ENCODE data around the gene INSC. TPM values are rescaled to one million over a fixed set of nuclear protein-coding genes. Genes with fewer than 3 reads are reported as not detected.

INSC gene
- total and polyA plus RNA-seq, 2 experiments from 2014 or later, result 1.1 to 1.2 TPM

GRCh38 chr11:15215005-15215404 is 100.3 kb downstream of the INSC start:
- H3K4me1 ChIP-seq (ENCODE audit: insufficient read depth), result no peaks in the 10 kb centered on the region
- in situ Hi-C loops (cut with MboI), result no loop called here
- no peaks in the 10 kb centered on the region for H3K9me2 ChIP-seq (ENCODE audit: insufficient read depth)
- H3K36me3 ChIP-seq (ENCODE audit: low read depth), result no peaks in the 10 kb centered on the region
- H3K4me2 ChIP-seq (ENCODE audit: unreplicated experiment), result no peak overlapping the region
- H3K9ac ChIP-seq, result no peak overlapping the region
- no peak for DNase-seq
- no peak for TF ChIP-seq EZH2phosphoT487 (IDR thresholded peaks at IDR 0.05; ENCODE audit: insufficient read depth, low read depth)
- no peak for TF ChIP-seq EZH2 (IDR thresholded peaks at IDR 0.05; ENCODE audit: insufficient read depth, poor library complexity, severe bottlenecking)
- no peaks in the 10 kb centered on the region for H3K79me2 ChIP-seq (ENCODE audit: insufficient read depth)
- H3K9me3 ChIP-seq (ENCODE audit: low read depth), result no peaks in the 10 kb centered on the region
- 67 to 79% methylated on average over 2 of the region's 2 CpGs for WGBS, 2 experiments (ENCODE audit: low coverage in 1 of 2, low lambda C conversion rate in 2 of 2, missing lambda C conversion rate in 2 of 2)
- H3K27me3 ChIP-seq (replicated peaks; ENCODE audit: insufficient read depth), result no peaks in the 10 kb centered on the region
- no peak overlapping the region for H2AFZ ChIP-seq
- no peak overlapping the region for H3K27ac ChIP-seq
- H3K4me3 ChIP-seq, result no peak overlapping the region
- no peaks in the 10 kb centered on the region for H3F3A ChIP-seq (ENCODE audit: insufficient read depth)
- H4K20me1 ChIP-seq (ENCODE audit: insufficient read depth), result no peaks in the 10 kb centered on the region

- Histone ChIP-seq H4K20me1 (ENCODE audit: insufficient read depth) (no peaks in the 10 kb centered on the region), H3K4me1 (ENCODE audit: insufficient read depth) (no peaks in the 10 kb centered on the region), H2AFZ (no peak overlapping the region), H3K79me2 (ENCODE audit: insufficient read depth) (no peaks in the 10 kb centered on the region), H3K4me3 (no peak overlapping the region), H3K27me3 (replicated peaks; ENCODE audit: insufficient read depth) (no peaks in the 10 kb centered on the region), H3K9ac (no peak overlapping the region), H3F3A (ENCODE audit: insufficient read depth) (no peaks in the 10 kb centered on the region), H3K36me3 (ENCODE audit: low read depth) (no peaks in the 10 kb centered on the region), H3K4me2 (ENCODE audit: unreplicated experiment) (no peak overlapping the region), H3K9me2 (ENCODE audit: insufficient read depth) (no peaks in the 10 kb centered on the region), H3K9me3 (ENCODE audit: low read depth) (no peaks in the 10 kb centered on the region), H3K27ac (no peak overlapping the region)
- TF ChIP-seq EZH2 (IDR thresholded peaks at IDR 0.05; ENCODE audit: insufficient read depth, poor library complexity, severe bottlenecking) (no peak), EZH2phosphoT487 (IDR thresholded peaks at IDR 0.05; ENCODE audit: insufficient read depth, low read depth) (no peak)
- in situ Hi-C loops (cut with MboI), result no loop called here
- peak; percentile 24 for DNase-seq
These were observed 102.0 kb downstream of the INSC start for GRCh38 chr11:15216678-15217077.

DNA sequence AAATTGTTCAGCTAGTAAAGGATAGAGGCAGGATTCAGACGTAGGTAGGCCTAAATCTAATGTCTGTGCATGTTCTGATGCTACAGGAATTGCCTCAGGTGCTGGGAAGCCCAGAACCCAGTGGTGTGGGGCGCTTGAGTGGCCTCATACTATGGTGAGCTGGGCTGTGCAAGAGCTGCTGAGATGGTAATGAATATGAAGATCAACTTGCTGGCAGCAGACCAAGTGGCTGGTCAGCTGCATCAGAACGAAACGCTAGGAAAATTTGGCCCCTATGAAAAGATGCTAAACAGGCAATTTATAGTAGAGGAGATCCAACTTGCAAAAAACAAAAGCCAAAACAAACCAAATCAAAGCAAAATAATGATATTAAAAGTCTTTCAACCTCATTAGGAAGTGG is 102.7 kb downstream of the INSC start:
- Histone ChIP-seq H3K27ac (no peak overlapping the region), H4K20me1 (ENCODE audit: insufficient read depth) (no peaks in the 10 kb centered on the region), H3K9ac (no peak overlapping the region), H3K27me3 (replicated peaks; ENCODE audit: insufficient read depth) (no peaks in the 10 kb centered on the region), H3K9me2 (ENCODE audit: insufficient read depth) (no peaks in the 10 kb centered on the region), H3K79me2 (ENCODE audit: insufficient read depth) (no peaks in the 10 kb centered on the region), H3K9me3 (ENCODE audit: low read depth) (no peaks in the 10 kb centered on the region), H3K36me3 (ENCODE audit: low read depth) (no peaks in the 10 kb centered on the region), H3K4me3 (no peak overlapping the region), H2AFZ (no peak overlapping the region), H3K4me2 (ENCODE audit: unreplicated experiment) (no peak overlapping the region), H3K4me1 (ENCODE audit: insufficient read depth) (no peaks in the 10 kb centered on the region), H3F3A (ENCODE audit: insufficient read depth) (no peaks in the 10 kb centered on the region)
- in situ Hi-C loops (cut with MboI), result no loop called here
- no peak for DNase-seq
- WGBS, 2 experiments (ENCODE audit: low coverage in 1 of 2, low lambda C conversion rate in 2 of 2, missing lambda C conversion rate in 2 of 2), result 53 to 57% methylated on average over 4 of the region's 4 CpGs
- TF ChIP-seq EZH2 (IDR thresholded peaks at IDR 0.05; ENCODE audit: insufficient read depth, poor library complexity, severe bottlenecking), result no peak
- TF ChIP-seq EZH2phosphoT487 (IDR thresholded peaks at IDR 0.05; ENCODE audit: insufficient read depth, low read depth), result no peak

DNA sequence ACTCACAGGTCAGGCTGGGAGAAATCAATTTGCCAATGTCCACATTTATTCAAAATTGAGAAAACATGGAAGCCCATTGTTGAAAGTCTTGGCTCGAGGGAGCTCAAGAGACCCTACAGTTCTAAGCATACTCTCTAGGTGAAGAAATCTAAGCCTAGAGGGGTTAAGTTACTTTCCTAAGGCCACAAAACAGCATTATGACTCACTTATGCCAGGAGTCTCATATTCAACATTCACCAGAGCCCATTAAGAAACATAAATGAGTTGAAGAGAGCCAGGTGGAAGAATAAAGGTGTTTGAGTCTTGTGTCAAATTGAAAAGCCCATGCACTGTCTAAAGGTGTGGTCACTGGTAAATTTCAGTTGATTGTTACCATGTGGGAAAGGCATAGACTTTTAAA is 108.1 kb downstream of the INSC start:
- in situ Hi-C loops (cut with MboI), result no loop called here

DNA sequence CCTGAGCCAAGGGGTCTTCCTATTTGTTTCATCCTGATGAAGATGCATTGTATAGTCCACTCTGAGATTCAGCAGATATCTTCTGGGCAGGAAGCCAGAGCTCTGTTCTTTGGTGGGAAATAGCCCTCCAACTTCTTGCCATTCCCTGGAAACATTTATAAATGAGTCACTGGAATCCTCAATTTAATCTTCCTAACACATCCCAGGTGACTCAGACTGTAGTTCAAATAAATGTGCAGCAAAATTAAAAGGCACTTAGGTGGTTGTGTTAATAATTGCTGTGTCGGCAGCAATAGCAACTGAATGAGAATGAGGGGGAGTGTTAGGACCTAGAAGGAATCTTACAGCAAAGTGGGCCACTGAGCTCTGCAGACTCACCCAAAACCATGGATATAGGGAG is 108.6 kb downstream of the INSC start:
- Histone ChIP-seq H3K9me2 (ENCODE audit: insufficient read depth) (no peaks in the 10 kb centered on the region), H3K27ac (no peak overlapping the region), H3K4me1 (ENCODE audit: insufficient read depth) (peaks cover 7% of the 10 kb centered on the region; the same call in 1 of the 2 replicates), H3K36me3 (ENCODE audit: low read depth) (no peaks in the 10 kb centered on the region), H3K27me3 (replicated peaks; ENCODE audit: insufficient read depth) (no peaks in the 10 kb centered on the region), H3F3A (ENCODE audit: insufficient read depth) (no peaks in the 10 kb centered on the region), H3K79me2 (ENCODE audit: insufficient read depth) (no peaks in the 10 kb centered on the region), H2AFZ (no peak overlapping the region), H3K9me3 (ENCODE audit: low read depth) (no peaks in the 10 kb centered on the region), H3K4me2 (ENCODE audit: unreplicated experiment) (no peak overlapping the region), H4K20me1 (ENCODE audit: insufficient read depth) (no peaks in the 10 kb centered on the region), H3K9ac (no peak overlapping the region), H3K4me3 (no peak overlapping the region)
- WGBS, 2 experiments (ENCODE audit: low coverage in 1 of 2, low lambda C conversion rate in 2 of 2, missing lambda C conversion rate in 2 of 2), result 14 to 23% methylated on average over 1 of the region's 1 CpG
- DNase-seq, result peak; percentile 53
- in situ Hi-C loops (cut with MboI), result no loop called here
- TF ChIP-seq EZH2 (IDR thresholded peaks at IDR 0.05; ENCODE audit: insufficient read depth, poor library complexity, severe bottlenecking), result no peak
- TF ChIP-seq EZH2phosphoT487 (IDR thresholded peaks at IDR 0.05; ENCODE audit: insufficient read depth, low read depth), result no peak

More for the DNA sequence above, 108.1 kb downstream of the INSC start:
- H3K4me2 ChIP-seq (ENCODE audit: unreplicated experiment), result no peak overlapping the region
- H3K4me3 ChIP-seq, result no peak overlapping the region
- no peaks in the 10 kb centered on the region for H3K27me3 ChIP-seq (replicated peaks; ENCODE audit: insufficient read depth)
- no peaks in the 10 kb centered on the region for H3K9me3 ChIP-seq (ENCODE audit: low read depth)
- H3F3A ChIP-seq (ENCODE audit: insufficient read depth), result no peaks in the 10 kb centered on the region
- no peaks in the 10 kb centered on the region for H3K79me2 ChIP-seq (ENCODE audit: insufficient read depth)
- no peaks in the 10 kb centered on the region for H3K36me3 ChIP-seq (ENCODE audit: low read depth)
- no peak for DNase-seq
- H4K20me1 ChIP-seq (ENCODE audit: insufficient read depth), result no peaks in the 10 kb centered on the region
- H3K9ac ChIP-seq, result no peak overlapping the region
- 11 to 27% methylated on average over 1 of the region's 1 CpG for WGBS, 2 experiments (ENCODE audit: low coverage in 1 of 2, low lambda C conversion rate in 2 of 2, missing lambda C conversion rate in 2 of 2)
- H3K27ac ChIP-seq, result no peak overlapping the region
- peaks cover 7% of the 10 kb centered on the region; the same call in 1 of the 2 replicates for H3K4me1 ChIP-seq (ENCODE audit: insufficient read depth)
- H2AFZ ChIP-seq, result no peak overlapping the region
- TF ChIP-seq EZH2 (IDR thresholded peaks at IDR 0.05; ENCODE audit: insufficient read depth, poor library complexity, severe bottlenecking), result no peak
- H3K9me2 ChIP-seq (ENCODE audit: insufficient read depth), result no peaks in the 10 kb centered on the region

All from GM23248 (cell line).